ENCODE data around the gene SIAH2.

DNA sequence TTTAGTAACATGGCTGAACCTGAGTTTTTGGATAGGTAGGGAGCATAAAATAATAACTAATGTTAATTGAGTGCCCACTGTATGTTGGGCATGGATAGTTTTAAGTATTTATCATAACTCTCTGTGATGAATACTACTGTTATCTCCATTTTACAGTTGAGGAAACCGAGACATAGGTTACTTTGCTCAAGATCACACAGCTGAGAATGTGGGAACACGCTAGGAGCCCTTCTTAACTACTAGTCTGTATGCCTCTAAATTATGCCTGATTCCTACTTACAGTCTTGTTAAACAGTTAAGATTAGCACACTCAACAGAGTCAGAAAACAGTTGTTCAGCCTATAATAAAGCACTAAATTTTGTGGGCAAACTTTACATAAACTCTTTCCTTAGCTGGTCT is 2.0 kb upstream of the SIAH2 start:
- no peak for TF ChIP-seq POLR2AphosphoS5 (IDR thresholded peaks at IDR 0.05; ENCODE audit: low read depth, low read length)
- TF ChIP-seq, protein P1, sequence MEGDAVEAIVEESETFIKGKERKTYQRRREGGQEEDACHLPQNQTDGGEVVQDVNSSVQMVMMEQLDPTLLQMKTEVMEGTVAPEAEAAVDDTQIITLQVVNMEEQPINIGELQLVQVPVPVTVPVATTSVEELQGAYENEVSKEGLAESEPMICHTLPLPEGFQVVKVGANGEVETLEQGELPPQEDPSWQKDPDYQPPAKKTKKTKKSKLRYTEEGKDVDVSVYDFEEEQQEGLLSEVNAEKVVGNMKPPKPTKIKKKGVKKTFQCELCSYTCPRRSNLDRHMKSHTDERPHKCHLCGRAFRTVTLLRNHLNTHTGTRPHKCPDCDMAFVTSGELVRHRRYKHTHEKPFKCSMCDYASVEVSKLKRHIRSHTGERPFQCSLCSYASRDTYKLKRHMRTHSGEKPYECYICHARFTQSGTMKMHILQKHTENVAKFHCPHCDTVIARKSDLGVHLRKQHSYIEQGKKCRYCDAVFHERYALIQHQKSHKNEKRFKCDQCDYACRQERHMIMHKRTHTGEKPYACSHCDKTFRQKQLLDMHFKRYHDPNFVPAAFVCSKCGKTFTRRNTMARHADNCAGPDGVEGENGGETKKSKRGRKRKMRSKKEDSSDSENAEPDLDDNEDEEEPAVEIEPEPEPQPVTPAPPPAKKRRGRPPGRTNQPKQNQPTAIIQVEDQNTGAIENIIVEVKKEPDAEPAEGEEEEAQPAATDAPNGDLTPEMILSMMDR (IDR thresholded peaks at IDR 0.05) = no peak
- TF ChIP-seq, protein P2, sequence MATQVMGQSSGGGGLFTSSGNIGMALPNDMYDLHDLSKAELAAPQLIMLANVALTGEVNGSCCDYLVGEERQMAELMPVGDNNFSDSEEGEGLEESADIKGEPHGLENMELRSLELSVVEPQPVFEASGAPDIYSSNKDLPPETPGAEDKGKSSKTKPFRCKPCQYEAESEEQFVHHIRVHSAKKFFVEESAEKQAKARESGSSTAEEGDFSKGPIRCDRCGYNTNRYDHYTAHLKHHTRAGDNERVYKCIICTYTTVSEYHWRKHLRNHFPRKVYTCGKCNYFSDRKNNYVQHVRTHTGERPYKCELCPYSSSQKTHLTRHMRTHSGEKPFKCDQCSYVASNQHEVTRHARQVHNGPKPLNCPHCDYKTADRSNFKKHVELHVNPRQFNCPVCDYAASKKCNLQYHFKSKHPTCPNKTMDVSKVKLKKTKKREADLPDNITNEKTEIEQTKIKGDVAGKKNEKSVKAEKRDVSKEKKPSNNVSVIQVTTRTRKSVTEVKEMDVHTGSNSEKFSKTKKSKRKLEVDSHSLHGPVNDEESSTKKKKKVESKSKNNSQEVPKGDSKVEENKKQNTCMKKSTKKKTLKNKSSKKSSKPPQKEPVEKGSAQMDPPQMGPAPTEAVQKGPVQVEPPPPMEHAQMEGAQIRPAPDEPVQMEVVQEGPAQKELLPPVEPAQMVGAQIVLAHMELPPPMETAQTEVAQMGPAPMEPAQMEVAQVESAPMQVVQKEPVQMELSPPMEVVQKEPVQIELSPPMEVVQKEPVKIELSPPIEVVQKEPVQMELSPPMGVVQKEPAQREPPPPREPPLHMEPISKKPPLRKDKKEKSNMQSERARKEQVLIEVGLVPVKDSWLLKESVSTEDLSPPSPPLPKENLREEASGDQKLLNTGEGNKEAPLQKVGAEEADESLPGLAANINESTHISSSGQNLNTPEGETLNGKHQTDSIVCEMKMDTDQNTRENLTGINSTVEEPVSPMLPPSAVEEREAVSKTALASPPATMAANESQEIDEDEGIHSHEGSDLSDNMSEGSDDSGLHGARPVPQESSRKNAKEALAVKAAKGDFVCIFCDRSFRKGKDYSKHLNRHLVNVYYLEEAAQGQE (IDR thresholded peaks at IDR 0.05; ENCODE audit: insufficient read depth in 1 of 2, low read depth in 2 of 2, low read length in 1 of 2) = no peak
- TF ChIP-seq SIN3A (IDR thresholded peaks at IDR 0.05; ENCODE audit: borderline replicate concordance, insufficient read depth, low read depth, low read length) = no peak
- TF ChIP-seq TCF7L2 (IDR thresholded peaks at IDR 0.05; ENCODE audit: low read depth, low read length) = no peak
